ENCODE results near the gene KLHL3.

The KLHL3 gene

DNA sequence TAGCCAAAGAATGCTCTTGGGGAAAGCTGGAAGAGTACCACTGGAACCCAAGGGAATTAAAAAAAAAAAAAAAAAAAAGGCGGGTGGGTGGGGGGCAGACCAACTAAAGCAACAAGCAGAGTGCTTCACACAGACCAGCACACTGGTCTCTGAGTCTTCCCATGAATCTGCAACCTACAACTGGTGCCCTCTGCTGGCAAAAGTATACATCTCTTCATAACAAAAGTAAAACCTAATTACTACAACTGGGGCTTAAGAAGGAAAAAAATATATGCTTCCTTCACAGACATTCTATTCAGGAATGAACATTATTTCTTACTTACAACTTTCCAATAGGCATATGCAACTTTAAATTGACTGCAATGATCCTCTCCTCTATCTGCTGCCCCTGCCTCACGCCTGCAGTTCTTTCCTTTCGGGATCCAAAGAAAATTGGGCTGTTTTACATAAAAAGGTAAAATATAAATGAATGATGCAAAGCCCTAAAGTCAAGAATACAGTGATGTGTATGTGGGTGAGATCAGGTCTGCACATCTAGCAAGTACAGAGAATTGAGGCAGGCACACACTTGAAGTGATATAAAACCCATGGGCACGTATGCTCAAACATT, 7.2 kb upstream of the KLHL3 start:
- peak; percentile 87 to 89 for DNase-seq (ENCODE audit: low read depth in 2 of 2)
- TF ChIP-seq, protein P1, sequence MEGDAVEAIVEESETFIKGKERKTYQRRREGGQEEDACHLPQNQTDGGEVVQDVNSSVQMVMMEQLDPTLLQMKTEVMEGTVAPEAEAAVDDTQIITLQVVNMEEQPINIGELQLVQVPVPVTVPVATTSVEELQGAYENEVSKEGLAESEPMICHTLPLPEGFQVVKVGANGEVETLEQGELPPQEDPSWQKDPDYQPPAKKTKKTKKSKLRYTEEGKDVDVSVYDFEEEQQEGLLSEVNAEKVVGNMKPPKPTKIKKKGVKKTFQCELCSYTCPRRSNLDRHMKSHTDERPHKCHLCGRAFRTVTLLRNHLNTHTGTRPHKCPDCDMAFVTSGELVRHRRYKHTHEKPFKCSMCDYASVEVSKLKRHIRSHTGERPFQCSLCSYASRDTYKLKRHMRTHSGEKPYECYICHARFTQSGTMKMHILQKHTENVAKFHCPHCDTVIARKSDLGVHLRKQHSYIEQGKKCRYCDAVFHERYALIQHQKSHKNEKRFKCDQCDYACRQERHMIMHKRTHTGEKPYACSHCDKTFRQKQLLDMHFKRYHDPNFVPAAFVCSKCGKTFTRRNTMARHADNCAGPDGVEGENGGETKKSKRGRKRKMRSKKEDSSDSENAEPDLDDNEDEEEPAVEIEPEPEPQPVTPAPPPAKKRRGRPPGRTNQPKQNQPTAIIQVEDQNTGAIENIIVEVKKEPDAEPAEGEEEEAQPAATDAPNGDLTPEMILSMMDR (IDR thresholded peaks at IDR 0.05; ENCODE audit: low read depth, low read length) = peak; percentile 56
- no peak overlapping the region for H3K4me3 ChIP-seq (replicated peaks in 1 of 2; ENCODE audit: low read depth in 2 of 2, low read length in 2 of 2)

DNA sequence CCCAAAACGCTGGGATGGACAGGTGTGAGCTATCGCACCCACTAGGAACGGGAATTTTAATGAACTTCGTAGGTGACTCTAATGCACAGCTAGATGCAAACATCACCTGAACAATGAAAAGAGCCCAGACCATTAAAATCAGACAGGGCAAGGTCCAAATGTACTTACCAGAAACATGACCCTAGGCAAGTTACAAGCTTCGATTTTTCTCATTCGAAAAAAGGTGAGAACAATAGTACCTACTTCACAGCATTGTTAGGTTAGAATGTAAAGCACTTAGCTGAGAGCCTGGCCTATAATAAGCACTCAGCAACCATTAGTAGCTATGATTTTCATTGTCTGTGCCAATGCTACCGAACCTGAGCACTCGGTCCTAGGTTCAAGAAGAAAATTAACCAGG, 5.8 kb upstream of the KLHL3 start:
- H3K4me3 ChIP-seq (replicated peaks in 1 of 2; ENCODE audit: low read depth in 2 of 2, low read length in 2 of 2) = no peak overlapping the region
- TF ChIP-seq, protein P1 (IDR thresholded peaks at IDR 0.05; ENCODE audit: low read depth, low read length) = no peak
- no peak for DNase-seq (ENCODE audit: low read depth in 2 of 2)

DNA sequence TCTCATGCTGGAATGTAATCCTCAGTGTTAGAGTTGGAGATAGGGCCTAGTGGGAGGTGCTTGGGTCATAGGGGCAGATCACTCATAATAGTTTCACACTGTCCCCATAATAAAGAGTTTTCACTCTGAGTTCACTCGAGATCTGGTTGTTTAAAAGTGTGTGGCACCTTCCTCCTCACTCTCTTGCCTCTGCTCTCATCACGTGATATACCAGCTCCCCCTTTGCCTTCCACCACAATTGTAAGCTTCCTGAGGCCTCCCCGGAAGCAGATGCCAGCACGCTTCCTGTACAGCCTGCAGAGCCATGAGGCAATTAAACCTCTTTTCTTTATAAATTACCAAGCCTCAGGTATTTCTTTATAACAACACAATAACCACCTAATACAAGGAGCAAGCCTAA, 3.8 kb upstream of the KLHL3 start:
- DNase-seq (ENCODE audit: low read depth in 2 of 2) = no peak
- TF ChIP-seq, protein P1 (IDR thresholded peaks at IDR 0.05; ENCODE audit: low read depth, low read length) = no peak
- H3K4me3 ChIP-seq (replicated peaks in 1 of 2; ENCODE audit: low read depth in 2 of 2, low read length in 2 of 2) = no peak overlapping the region

DNA sequence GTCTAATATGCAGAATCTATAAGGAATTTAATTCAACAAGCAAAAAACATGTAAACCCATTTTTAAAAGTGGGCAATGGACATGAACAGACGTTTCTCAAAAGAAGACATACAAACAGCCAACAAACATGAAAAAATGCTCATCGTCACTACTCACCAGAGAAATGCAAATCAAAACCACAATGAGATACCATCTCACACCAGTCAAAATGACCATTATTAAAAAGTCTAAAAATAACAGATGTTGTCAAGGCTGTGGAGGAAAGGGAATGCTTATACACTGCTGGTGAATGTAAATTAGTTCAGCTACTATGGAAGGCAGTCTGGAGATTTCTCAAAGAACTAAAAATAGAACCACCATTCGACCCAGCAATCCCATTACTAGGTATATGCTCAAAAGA, 3.1 kb upstream of the KLHL3 start:
- no peak for DNase-seq (ENCODE audit: low read depth in 2 of 2)
- TF ChIP-seq, protein P1 (IDR thresholded peaks at IDR 0.05; ENCODE audit: low read depth, low read length) = no peak
- no peak overlapping the region for H3K4me3 ChIP-seq (replicated peaks in 1 of 2; ENCODE audit: low read depth in 2 of 2, low read length in 2 of 2)

DNA sequence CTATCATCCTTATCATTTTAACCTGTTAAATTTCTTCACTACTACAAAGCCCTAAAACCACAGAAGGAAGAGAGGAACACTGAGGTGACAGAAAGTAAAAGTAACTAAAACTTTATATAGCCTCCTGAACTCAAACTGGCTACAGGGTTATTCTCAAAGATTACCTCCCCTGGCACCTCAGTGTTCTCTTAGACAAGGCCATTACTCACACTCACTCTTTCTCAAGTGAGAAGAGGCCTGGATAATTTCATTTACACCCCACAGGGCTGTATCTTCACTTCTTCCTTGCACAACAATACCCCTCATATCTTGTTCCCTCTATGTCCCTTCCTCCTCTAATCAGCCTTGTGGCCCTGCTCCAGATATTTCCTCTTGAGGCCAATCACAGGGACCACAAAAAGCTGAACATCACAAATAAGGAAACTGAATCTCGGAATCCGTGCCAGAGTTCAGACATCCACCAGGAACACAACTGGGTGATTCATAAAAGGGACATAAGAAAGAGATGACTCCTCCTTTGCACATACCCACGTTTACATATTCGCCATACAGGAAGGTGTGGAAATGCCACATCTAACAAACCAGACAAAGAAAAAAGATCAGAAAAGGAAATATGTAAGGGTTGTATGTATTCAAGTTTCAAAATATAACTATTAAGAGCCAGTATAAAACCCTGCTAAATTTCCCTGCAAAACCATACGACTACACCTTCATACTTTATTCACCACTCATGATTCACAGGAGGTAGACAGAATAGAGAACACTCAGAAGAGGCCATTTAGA, 1.7 kb upstream of the KLHL3 start:
- H3K4me3 ChIP-seq (replicated peaks in 1 of 2; ENCODE audit: low read depth in 2 of 2, low read length in 2 of 2) = no peak overlapping the region
- TF ChIP-seq, protein P1 (IDR thresholded peaks at IDR 0.05; ENCODE audit: low read depth, low read length) = no peak
- DNase-seq (ENCODE audit: low read depth in 2 of 2) = peak; percentile 85 to 94

DNA sequence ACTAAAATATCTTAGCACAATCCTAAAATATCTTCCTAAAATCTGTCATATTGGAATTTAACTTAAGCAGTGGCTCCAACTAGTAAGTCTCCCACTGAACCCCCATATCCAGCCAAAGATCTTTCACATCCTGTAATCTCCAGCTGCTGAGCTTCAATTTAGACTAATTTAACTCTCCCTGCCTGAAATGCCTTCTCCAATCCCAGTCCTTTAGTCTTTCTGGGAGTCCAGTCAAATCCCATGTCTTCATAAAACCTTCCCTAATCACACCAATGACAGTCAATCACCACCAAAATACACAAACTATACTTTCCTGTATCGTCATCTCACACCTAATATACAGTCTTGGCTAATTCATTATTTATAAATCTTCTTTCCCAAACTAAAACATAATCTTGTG, 607 bp upstream of the KLHL3 start:
- no peak overlapping the region for H3K4me3 ChIP-seq (replicated peaks in 1 of 2; ENCODE audit: low read depth in 2 of 2, low read length in 2 of 2)
- TF ChIP-seq, protein P1 (IDR thresholded peaks at IDR 0.05; ENCODE audit: low read depth, low read length) = no peak

More for the DNA sequence above, 607 bp upstream of the KLHL3 start:
- DNase-seq (ENCODE audit: low read depth in 2 of 2) = no peak

All from cardiac fibroblast (primary cell).